22Rv1 (cell line): ENCODE results near the gene ABCA6.

ENCODE experiments used
- H3K27ac ChIP-seq: fragments of 450-650 bp; 2 replicates; pipeline ENCODE4 v1.5.1; 2017
- ZFX ChIP-seq: fragments of 450-650 bp; IDR thresholded peaks from 2 replicates; pipeline ENCODE4 v1.6.1; 2017; ENCODE audit warnings: antibody characterized with exemption, borderline replicate concordance
- TF ChIP-seq, protein P1 (sequence below): fragments of 450-650 bp; IDR thresholded peaks from 2 replicates; pipeline ENCODE4 v1.5.1; 2017; ENCODE audit warnings: mild to moderate bottlenecking

ABCA6 gene

DNA sequence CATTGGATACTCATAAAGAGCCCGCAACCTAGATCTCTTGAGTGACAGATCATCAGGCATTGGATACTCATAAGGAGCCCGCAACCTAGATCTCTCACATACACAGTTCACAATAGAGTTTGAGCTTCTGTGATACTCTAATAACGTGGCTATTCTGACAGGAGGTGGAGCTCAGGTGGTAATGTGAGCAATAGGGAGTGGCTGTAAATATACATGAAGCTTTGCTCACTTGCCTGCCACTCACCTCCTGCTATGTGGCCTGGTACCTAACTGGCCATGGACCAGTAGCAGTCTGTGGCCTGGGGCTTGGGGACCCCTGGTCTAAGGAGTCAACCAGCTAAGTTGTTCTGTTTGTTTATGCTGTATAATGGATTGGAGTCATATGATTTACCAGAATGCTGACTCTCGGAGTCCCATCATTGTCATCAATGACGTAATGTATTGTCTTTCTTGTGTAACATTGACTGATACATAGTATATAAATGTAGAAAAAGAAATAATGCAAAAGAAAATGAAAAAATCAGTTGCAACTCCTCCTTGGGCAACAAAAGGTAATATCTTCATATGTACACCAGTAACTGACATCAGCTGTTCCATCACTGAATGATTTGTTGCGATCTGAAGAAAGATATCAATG lies 98.5 kb downstream of the ABCA6 start:
- no peak for TF ChIP-seq ZFX
- TF ChIP-seq, protein P1, sequence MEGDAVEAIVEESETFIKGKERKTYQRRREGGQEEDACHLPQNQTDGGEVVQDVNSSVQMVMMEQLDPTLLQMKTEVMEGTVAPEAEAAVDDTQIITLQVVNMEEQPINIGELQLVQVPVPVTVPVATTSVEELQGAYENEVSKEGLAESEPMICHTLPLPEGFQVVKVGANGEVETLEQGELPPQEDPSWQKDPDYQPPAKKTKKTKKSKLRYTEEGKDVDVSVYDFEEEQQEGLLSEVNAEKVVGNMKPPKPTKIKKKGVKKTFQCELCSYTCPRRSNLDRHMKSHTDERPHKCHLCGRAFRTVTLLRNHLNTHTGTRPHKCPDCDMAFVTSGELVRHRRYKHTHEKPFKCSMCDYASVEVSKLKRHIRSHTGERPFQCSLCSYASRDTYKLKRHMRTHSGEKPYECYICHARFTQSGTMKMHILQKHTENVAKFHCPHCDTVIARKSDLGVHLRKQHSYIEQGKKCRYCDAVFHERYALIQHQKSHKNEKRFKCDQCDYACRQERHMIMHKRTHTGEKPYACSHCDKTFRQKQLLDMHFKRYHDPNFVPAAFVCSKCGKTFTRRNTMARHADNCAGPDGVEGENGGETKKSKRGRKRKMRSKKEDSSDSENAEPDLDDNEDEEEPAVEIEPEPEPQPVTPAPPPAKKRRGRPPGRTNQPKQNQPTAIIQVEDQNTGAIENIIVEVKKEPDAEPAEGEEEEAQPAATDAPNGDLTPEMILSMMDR, result no peak
- no peak overlapping the region for H3K27ac ChIP-seq

DNA sequence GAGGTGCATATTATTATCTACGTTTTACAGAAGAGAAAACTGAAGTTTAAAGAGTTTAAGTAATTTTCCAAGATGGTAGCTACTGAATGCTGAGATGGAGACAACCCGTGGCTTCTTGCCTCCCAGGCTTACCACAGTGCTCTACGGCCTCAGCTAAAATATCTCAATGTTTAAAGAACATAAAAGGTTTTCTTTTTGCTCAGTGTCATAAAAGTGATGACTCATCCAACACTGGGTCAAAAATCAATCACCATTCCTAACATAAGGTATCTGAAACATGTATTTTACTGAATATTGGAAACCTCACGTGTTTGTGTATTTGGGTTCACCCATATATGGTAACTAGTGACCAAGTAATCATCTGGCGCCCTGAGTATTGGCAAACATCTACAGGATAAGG lies 99.4 kb downstream of the ABCA6 start:
- TF ChIP-seq, protein P1, result no peak
- TF ChIP-seq ZFX, result no peak

DNA sequence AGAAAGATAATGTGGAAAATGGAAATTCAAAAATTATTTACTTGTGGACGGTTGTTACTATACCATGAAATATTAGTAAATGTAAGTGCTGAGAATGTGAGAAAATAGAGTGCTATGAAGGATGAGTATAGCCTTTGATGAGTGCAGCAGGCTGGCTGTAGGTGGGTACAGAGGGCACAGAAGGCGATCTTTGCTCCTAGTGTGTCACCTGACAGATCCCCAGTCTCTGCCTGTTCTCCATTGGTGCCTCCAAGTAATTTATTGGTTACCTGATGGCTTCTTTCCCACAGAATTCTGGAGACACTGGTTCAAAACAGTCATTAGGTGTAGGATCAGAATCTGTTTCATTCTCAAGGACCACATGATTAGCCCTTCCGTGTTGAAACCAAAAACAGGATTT lies 109.9 kb downstream of the ABCA6 start:
- TF ChIP-seq ZFX, result no peak
- TF ChIP-seq, protein P1, result no peak
- no peak overlapping the region for H3K27ac ChIP-seq

More for the DNA sequence above, 99.4 kb downstream of the ABCA6 start:
- no peak overlapping the region for H3K27ac ChIP-seq

DNA sequence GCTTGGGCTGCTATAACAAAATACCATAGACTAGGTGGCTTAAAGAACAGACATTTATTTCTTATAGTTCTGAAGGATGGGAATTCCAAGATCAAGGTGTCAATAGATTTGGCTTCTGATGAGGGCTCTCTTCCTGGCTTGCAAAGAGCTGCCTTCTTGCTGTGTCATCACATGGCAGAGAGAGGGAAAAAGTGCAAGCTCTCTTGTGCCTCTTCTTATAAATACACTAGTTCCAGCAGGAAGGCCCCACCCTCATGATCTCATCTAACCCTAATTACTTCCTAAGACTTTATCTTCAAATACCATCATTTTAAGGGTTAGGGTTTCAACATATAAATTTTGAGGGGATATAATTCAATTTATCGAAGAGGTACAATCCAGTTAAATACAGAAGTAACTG lies 111.5 kb downstream of the ABCA6 start:
- TF ChIP-seq, protein P1, result no peak
- no peak for TF ChIP-seq ZFX
- H3K27ac ChIP-seq, result no peak overlapping the region
